Left renal cortex interstitium (tissue), 4 donors: ENCODE data around the gene GZMM. TPM values are rescaled to one million over a fixed set of nuclear protein-coding genes. Genes with fewer than 3 reads are reported as not detected.
"Not testable (repeated sequence)": the region's sequence is repeated elsewhere in the genome, so short reads cannot be mapped to it uniquely, and the experiment has no call there.

Experiments
- DNase-seq, 4 donors: peaks; one replicate each; pipeline ENCODE4 v3.0.0-alpha.2; 2013; ENCODE audit warnings: low read depth in 4 of 4, low spot score in 2 of 4, missing footprints in 1 of 4
- polyA plus RNA-seq, 4 donors: library from polyadenylated mRNA; unstranded; fragments of 120-200 nt; gene quantifications; one replicate each; pipeline ENCODE4 v1.2.1, GENCODE V29; 2013; ENCODE audit not compliant: insufficient read length in 4 of 4

Gene GZMM
- polyA plus RNA-seq, 4 donors: 0.25 to 0.48 (median 0.28) TPM

DNA sequence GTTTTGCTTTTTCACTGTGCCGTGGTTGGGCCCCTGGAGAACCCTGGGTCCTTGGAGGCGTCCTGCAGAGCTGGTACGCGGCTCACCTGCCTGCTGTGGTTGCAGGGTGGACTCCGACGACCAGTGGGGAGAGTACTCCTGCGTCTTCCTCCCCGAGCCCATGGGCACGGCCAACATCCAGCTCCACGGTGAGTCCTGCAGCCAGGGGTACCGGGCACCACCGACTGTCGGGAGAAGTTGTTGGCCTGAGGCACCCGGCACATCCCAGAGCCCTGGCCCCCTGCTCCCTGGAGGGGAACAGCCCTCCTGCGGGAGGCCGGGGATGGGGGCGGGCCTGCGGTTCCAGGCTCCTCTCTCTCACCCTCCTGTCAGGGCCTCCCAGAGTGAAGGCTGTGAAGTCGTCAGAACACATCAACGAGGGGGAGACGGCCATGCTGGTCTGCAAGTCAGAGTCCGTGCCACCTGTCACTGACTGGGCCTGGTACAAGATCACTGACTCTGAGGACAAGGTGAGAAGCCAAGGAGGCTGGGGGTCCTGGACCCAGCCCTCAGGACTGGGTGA is 36.5 kb downstream of the GZMM start:
- no peak for DNase-seq

DNA sequence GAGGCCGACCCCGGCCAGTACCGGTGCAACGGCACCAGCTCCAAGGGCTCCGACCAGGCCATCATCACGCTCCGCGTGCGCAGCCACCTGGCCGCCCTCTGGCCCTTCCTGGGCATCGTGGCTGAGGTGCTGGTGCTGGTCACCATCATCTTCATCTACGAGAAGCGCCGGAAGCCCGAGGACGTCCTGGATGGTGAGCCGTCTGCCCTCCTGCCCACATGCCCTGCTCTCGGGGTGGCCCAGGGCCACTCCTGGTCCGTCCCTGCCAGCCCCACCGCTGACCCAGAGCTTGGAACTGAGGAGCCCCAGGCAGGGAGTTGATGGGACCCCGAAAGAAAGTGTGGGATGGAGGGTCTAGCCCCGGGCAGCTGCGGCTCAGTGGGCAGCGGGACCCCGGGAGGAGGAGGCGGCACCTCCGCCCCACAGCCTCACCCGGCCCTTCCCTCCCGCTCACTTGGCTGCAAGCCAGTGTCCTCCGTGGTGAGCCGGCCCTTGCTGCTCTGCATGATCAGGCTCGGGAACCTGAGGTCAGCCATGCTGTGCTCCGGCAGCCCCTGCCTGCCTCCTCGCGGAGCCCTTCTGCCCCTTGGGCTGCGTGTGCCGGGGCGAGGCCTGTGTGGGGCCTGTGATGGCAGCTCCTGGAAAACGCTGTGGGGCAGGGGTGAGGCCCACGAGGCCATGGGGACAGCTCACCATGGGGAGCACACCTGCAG is 37.7 kb downstream of the GZMM start:
- no peak for DNase-seq

DNA sequence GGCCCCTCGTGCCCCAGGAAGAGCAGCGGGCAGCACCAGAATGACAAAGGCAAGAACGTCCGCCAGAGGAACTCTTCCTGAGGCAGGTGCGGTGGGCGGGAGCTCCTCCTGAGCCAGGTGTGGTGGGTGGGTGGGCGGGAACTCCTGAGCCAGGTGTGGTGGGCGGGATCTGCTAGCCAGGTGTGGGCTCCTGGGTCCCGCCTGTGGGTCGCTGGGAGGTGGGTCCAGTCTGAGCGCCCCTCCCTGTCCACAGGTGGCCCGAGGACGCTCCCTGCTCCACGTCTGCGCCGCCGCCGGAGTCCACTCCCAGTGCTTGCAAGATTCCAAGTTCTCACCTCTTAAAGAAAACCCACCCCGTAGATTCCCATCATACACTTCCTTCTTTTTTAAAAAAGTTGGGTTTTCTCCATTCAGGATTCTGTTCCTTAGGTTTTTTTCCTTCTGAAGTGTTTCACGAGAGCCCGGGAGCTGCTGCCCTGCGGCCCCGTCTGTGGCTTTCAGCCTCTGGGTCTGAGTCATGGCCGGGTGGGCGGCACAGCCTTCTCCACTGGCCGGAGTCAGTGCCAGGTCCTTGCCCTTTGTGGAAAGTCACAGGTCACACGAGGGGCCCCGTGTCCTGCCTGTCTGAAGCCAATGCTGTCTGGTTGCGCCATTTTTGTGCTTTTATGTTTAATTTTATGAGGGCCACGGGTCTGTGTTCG is 38.8 kb downstream of the GZMM start:
- DNase-seq: no peak

DNA sequence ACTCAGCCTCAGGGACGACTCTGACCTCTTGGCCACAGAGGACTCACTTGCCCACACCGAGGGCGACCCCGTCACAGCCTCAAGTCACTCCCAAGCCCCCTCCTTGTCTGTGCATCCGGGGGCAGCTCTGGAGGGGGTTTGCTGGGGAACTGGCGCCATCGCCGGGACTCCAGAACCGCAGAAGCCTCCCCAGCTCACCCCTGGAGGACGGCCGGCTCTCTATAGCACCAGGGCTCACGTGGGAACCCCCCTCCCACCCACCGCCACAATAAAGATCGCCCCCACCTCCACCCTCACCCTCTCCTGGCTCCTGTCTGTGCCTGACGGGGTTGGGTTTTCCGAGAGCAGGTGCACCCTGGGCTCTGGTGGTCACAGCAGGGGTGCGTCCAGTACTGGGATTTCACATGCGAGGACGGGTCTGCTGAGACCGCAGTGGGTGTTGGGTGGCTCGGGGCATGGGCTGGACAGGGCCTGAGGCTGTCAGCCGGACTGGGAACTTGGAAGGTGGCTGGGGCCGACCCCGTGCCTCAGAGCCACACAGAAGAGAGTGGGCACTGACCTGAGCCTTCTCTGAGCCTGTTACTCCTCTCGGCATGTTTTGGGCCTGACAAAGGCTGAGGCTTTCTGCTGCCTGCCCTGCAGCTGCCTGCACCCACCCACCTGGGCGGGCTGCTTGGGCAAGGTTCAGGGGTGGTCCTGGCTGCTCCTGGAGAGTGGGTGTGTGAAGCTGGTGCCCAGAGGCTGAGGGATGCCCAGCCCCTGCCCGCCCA is 39.5 kb downstream of the GZMM start:
- no peak for DNase-seq

DNA sequence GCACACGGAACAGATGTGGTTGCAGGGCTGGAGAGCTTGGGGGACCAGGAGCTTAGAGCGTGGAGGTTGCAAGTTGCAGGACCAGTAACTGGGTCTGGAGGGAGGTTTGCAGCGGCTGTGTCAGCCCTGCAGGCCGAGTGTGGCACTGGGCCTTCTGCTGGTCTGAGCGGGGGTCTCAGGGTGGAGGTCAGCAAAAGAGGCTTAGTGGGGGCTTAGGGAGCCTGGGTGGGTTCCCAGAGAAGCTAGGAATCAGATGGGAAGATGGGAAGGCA is 40.1 kb downstream of the GZMM start:
- no peak for DNase-seq

DNA sequence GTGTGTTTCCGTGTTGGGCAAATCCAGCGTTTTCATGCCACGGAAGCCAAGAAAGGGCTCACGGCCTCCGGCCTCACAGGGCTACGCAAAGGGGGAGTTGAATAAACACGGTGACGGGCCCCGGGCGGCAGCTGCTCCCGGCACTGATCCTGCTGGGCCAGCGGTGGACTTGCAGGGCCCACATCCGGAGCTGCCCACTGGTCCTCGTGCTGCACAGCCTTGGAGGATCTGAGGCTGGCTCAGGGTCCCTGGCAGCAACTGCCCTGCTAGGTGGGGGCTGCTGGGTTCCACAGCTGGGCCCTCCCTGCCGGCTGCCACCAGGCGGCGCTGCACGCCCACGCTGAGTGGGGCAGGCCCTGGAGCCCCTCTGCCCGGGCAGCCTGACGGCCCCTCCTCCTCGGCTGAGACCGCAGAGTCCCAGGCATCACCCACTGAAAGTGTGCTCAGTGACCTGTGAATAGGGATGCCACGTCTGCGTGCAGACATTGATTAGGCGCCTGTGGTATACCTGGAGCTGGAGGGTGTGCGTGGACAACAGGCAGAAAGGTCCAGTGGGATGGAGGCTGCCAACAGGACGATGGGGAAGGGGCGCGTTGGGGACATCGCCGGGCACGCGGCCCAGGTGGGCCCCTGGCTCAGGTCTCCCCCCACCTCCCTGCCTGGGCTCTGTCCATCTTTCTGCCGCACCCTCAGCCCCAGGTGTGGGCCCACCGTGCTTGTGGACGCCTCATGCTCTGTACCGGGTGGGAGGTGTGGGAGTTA is 40.6 kb downstream of the GZMM start:
- no peak for DNase-seq

DNA sequence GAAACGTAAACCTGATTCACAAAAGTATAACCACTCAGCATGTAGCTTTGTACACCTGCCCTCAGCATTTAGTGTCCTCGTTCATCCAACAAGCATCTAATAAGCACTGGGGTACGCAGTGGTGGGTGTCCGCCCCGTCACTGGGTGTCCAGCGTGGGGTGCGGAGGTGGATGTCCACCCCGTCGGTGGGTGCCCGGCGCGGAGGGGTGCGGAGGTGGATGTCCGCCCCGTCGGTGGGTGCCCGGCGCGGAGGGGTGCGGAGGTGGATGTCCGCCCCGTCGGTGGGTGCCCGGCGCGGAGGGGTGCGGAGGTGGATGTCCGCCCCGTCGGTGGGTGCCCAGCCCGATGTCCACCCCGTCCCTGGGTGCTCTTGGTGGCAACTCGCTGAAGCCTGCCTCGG is 41.3 kb downstream of the GZMM start:
- DNase-seq: not testable (repeated sequence)

DNA sequence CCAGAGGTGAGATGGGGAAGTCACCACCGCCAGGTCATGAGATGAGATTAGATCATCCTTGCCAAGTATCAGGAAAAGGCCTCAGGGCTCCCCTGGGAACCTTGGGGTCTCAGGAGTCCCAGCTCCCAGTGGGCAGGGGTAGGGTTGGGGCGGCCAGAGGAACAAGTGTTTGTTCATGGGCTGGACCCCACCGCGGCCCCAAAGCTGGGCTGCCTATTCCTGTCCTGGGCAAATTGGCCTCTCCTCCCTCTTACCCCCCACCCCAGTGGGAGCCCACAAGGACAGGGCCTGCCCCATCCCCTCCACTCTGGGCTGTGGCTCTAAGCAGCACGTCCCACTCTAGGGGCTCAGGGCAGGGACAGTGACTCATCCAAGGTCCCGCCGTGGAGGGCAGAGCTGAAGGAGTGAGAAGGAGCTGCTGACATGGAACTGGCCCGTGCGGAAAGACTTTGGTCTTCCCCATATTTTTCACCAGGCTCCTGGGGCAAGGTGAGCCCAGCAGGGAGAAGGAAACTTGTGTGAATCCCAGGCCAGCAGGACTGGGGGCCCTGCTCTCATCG is 41.8 kb downstream of the GZMM start:
- no peak for DNase-seq

DNA sequence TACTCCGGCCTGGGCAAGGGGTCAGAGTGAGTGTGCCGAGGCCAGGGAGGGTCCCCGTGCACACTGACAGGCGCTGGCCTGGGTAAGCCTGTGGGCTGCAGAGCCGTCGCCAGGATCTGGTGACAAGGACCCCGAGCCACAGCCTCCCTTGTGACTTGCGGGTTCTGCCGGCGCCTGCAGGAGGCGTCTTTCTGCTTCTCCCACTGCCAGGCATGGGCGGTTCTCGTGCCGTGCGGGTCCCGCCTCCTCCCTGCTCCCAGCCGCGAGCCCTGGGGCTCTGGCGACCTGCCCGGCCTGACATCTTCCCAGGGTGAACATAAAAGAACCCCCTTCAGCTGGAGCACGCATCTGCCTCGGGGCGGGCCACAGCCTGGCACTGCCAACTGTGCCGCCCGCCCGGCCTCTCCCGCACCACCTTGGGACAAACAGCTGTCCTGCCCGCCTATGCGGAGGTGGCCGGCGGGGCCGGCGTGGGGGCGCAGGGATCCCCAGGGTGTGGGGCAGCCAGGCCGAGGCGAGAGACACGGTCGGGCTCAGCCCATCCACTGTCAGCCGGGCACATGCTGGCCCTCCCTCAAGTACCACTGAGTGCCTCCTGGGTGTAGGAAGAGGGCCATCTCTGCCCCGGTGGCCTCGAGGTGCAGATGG is 44.4 kb downstream of the GZMM start:
- DNase-seq: no peak

DNA sequence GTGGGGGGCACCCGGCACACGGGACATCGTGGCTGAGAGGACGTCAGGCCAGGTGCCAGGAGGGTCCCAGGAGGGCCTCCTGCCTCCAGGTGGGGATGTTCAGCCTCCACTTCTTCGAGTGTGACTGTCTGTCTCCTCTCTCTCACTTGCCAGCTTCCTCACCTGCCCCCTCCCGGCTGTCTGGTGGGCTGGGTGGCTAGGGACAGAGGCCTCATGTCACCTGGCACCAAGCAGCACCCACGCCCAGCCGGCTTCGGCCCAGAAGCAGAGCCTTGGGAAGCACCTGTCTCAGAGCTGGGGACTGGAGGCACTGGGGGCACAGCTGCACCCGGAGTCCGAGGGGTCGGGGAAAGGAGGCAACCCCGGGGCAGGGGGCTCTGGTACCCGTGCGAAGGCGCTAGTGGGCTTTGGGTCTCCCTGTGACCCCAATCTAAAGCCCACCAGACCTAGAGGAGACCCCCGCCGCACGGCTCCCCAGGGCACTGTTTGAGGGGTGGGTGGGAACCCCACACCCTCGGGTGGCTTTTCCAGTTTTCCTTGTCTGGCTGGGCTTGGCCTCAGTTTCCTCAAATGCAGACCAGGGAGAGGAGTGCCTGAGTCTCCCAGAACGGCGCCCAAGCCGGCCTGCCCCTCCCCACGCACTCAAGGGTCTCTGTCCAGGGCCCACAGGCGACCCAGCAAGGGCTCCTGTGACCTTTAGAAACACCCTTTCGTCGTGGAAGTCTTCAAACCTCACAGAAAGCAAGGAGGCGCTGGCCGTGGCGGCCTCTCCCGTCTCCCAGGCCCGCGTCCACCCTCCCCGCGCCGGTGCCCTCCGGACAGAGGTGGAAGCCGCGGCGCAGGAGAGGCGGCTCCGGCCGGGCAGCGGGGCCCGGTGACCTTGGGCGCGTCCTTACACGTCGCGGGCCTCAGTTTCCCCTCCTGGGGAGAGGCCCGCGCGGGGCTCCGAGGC is 45.2 kb downstream of the GZMM start:
- DNase-seq: no peak

DNA sequence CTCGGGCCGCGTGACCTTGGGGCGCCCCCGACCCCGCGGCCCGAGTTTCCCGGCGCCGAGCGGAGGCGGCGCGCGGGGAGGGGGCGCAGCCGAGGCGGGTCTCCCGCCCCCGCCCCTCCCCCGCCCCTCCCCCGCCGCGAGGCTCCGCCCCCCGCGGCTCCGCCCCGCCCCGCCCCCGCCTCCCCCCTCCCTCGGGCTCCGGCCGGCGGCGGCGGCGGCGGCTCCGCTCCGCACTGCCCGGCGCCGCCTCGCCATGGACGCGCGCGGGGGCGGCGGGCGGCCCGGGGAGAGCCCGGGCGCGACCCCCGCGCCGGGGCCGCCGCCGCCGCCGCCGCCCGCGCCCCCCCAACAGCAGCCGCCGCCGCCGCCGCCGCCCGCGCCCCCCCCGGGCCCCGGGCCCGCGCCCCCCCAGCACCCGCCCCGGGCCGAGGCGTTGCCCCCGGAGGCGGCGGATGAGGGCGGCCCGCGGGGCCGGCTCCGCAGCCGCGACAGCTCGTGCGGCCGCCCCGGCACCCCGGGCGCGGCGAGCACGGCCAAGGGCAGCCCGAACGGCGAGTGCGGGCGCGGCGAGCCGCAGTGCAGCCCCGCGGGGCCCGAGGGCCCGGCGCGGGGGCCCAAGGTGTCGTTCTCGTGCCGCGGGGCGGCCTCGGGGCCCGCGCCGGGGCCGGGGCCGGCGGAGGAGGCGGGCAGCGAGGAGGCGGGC is 46.0 kb downstream of the GZMM start, which contains the start of gene HCN2:
Gene HCN2, plus strand, starts transcription at position 189 of the 703 bp plus-strand sequence. Its CDS starts 65 bp downstream, at position 254.
- no peak for DNase-seq

DNA sequence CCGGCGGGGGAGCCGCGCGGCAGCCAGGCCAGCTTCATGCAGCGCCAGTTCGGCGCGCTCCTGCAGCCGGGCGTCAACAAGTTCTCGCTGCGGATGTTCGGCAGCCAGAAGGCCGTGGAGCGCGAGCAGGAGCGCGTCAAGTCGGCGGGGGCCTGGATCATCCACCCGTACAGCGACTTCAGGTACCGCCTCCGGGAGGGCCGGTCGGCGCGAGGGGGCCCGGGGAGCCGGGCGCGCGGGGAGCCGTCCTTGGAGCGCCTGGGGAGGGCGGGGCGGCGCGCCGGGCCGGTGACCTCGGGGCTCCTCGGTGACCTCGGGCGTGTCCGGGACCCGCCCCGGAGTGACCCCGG is 46.5 kb downstream of the GZMM start:
- no peak for DNase-seq

DNA sequence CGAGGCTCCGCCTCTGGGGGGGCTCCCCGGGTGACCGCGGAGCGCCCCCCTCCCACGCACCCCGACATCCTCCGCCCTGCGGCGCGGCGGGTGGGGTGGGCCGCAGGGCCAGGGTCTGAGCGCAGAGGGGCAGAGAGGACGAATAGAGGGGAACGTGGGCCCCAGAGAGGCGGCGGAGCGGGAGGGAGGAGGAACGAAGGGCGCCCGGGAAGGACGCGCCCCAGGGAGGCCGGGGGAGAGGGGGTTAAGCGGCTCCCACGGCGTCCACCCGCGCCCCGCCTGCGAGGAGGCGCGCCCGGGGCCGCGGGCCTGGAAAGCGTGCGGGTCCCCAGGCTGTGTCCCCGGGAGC is 46.9 kb downstream of the GZMM start:
- DNase-seq: no peak

DNA sequence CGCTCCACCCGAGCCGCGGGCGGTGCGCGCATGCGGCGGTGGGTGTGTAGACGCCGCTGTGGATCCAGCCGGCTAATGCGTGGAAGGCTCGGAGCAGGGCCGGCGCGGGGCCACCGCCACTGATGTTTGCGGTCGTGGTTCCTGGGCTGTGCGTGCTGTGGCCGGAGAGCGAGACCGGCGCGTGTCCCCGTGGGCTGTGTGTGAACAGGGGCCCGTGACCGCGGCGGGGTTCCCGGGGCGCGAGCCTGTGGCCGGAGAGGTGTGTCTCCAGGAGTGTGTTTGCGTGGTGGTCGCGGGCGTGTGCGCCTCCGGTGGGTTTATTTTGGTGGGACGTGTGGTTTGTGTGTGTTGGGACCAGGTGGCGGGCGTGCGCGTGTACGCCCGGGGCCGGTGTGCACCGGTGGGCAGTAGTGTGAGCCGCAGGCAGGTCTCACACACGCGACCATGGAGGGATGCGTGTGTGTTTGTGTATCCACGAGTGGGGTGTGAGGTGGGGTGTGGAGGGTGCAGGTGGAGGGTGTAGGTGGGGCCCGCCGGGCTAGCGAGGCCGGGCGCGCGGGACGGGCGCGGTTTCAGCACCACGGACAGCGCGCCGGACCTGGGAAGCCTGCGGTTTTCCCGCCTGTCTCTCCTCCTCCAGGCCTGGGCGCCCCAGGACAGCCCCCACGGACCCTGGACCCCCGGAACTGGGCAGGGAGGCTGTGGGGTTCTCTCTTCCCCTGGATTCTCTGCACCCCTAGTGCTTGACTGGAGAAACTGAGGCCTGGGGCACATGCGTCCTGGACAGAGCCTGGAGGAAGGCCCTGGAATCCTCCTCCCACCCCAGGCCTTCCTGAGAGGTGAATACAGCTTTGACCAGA is 47.5 kb downstream of the GZMM start:
- DNase-seq: no peak

DNA sequence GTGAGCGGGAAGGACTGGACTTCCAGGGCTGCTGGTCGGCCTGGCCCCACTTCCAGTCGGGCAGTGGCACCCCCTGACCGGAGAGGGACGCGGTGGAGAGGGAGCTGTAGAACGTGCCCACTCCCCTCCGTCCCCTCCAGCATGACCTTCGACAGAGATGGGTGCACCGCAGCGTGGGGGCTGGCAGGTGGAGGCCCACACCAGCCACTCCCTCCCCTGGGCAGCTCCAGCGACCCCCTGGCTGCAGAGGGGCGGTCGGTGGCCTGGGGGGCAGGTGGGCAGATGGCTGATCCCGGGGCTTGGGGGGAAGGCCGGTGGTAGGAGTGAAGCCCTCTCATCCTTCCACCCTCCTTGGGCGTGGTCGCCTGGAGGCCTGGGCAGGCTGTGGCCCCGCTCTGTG is 48.2 kb downstream of the GZMM start:
- no peak for DNase-seq

DNA sequence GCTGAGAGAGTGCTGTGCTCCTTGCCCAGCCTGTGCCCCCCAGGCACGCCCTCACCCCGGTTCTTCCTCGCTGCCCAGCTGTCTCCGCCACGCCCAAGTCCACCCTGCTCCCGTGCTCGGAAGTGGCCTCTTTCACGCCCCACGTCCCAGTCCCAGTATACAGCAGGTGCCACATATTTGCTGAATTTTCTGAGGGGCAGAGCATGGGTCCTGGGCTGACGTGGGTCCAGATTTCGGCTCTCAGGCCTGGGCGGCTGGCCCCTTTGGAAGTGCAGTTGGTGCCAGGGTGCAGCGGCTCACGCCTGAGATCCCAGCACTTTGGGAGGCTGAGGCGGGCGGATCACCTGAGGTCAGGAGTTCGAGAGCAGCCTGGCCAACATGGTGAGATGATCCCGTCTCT is 49.2 kb downstream of the GZMM start:
- no peak for DNase-seq

DNA sequence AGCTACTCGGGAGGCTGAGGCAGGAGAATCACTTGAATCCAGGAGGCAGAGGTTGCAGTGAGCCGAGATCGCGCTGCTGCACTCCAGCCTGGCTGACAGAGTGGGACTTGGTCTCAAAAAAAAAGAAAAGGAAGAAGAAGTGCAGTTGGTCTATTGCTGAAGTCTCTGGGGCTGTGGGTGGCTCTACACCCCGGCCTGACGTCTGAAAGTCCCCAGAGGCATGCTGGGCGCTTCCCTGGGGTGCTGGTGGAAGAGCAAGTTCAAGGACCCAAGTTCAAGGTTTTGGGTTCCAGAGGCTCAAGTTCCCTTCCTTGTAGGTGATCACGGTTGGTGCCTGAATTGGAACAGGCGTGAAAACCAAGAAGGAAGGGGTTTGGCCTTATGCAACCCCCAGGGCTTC is 49.7 kb downstream of the GZMM start:
- no peak for DNase-seq
